SU-DHL-6 (cell line): ENCODE measurements around the gene MYH4.

Source experiments
- H2AFZ ChIP-seq: fragments of 200-600 bp; sonication (generic); 2 replicates; pipeline ENCODE4 v1.6.1; 2014; ENCODE audit warnings: low read depth, mild to moderate bottlenecking, moderate library complexity, mixed read lengths, antibody characterized with exemption, low read length; ENCODE audit not compliant: severe bottlenecking
- H3F3A ChIP-seq: fragments of 200-600 bp; shearing (Covaris generic); 2 replicates; pipeline ENCODE4 v1.6.0; 2016; ENCODE audit warnings: antibody characterized with exemption, mild to moderate bottlenecking; ENCODE audit not compliant: insufficient read depth
- H3K27ac ChIP-seq: fragments of 200-600 bp; sonication (generic); 2 replicates; pipeline ENCODE4 v1.5.1; 2016; ENCODE audit warnings: low read depth, mild to moderate bottlenecking, low read length, moderate library complexity, mixed read lengths
- H3K27me3 ChIP-seq: fragments of 200-600 bp; sonication (generic), shearing (Covaris generic); 2 replicates; pipeline ENCODE4 v1.6.0; 2014; ENCODE audit warnings: mild to moderate bottlenecking, low read length
- H3K36me3 ChIP-seq: fragments of 200-600 bp; sonication (generic); 2 replicates; pipeline ENCODE4 v1.6.1; 2014; ENCODE audit warnings: mild to moderate bottlenecking, low read length, mixed read lengths
- H3K4me2 ChIP-seq: fragments of 300-600, 200-600 bp; shearing (Covaris generic), sonication (generic); 2 replicates; pipeline ENCODE4 v1.6.0; 2014; ENCODE audit warnings: low read length, low read depth, mild to moderate bottlenecking; ENCODE audit not compliant: poor library complexity, severe bottlenecking
- H3K4me3 ChIP-seq: fragments of 200-600 bp; sonication (generic); 2 replicates; pipeline ENCODE4 v1.5.1; 2014; ENCODE audit warnings: antibody characterized with exemption, low read length, mild to moderate bottlenecking, mixed read lengths; ENCODE audit not compliant: insufficient read depth, poor library complexity, severe bottlenecking
- H3K79me2 ChIP-seq: fragments of 200-600 bp; sonication (generic); 2 replicates; pipeline ENCODE4 v1.6.1; 2014; ENCODE audit warnings: mild to moderate bottlenecking, low read length, moderate library complexity; ENCODE audit not compliant: insufficient read depth
- H3K9ac ChIP-seq: fragments of 200-600 bp; sonication (generic); 2 replicates; pipeline ENCODE4 v1.7.0; 2014; ENCODE audit warnings: mild to moderate bottlenecking, low read length
- H3K9me2 ChIP-seq: fragments of 200-600 bp; sonication (generic); replicated peaks from 2 replicates; pipeline ENCODE4 v1.6.1; 2014; ENCODE audit warnings: low read length; ENCODE audit not compliant: insufficient read depth
- H3K9me3 ChIP-seq: fragments of 200-600 bp; sonication (generic); 2 replicates; pipeline ENCODE4 v1.6.1; 2014; ENCODE audit warnings: low read length, mixed read lengths; ENCODE audit not compliant: insufficient read depth
- H4K20me1 ChIP-seq: fragments of 200-600 bp; sonication (generic); 2 replicates; pipeline ENCODE4 v1.6.1; 2014; ENCODE audit warnings: low read depth, mild to moderate bottlenecking, antibody characterized with exemption, low read length, moderate library complexity, mixed read lengths
- EZH2phosphoT487 ChIP-seq: fragments of 200-600 bp; sonication (generic), shearing (Covaris generic); conservative IDR thresholded peaks from 2 replicates; pipeline ENCODE4 v1.6.1; 2018; ENCODE audit warnings: mild to moderate bottlenecking, antibody characterized with exemption, low read length, moderate library complexity, mixed read lengths
- TF ChIP-seq, protein P1 (sequence below): fragments of 200-600 bp; sonication (generic); IDR thresholded peaks from one replicate; pipeline ENCODE4 v1.5.1; 2017; ENCODE audit warnings: antibody characterized with exemption, mild to moderate bottlenecking, low read length, moderate library complexity; ENCODE audit not compliant: insufficient read depth, poor library complexity, severe bottlenecking

MYH4 gene

DNA sequence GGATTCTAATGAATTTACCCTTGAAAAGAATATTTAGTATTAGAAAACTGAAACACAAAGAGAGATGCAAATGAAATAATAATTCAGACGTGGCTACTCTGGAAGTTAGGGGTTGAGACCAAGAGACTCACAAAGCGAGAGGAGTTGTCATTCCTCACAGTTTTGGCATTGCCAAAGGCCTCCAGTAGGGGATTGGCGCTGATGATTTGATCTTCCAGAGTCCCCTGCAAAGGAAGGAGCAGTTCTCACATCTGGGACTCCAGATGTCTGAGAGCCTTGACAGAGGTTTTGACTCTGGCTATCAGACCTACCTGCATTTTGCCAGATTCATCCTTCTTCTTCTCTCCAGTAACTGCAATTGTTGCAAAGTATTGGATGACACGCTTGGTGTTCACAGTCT, 54.2 kb downstream of the MYH4 start:
- Histone ChIP-seq H3K9me3 (no peaks in the 10 kb centered on the region), H3K27me3 (no peaks in the 10 kb centered on the region), H2AFZ (no peak overlapping the region), H3F3A (no peaks in the 10 kb centered on the region), H4K20me1 (no peaks in the 10 kb centered on the region), H3K4me3 (no peak overlapping the region), H3K9me2 (no peaks in the 10 kb centered on the region), H3K9ac (no peak overlapping the region), H3K79me2 (no peaks in the 10 kb centered on the region), H3K27ac (no peak overlapping the region), H3K36me3 (no peaks in the 10 kb centered on the region), H3K4me2 (no peak overlapping the region)
- TF ChIP-seq, protein P1, sequence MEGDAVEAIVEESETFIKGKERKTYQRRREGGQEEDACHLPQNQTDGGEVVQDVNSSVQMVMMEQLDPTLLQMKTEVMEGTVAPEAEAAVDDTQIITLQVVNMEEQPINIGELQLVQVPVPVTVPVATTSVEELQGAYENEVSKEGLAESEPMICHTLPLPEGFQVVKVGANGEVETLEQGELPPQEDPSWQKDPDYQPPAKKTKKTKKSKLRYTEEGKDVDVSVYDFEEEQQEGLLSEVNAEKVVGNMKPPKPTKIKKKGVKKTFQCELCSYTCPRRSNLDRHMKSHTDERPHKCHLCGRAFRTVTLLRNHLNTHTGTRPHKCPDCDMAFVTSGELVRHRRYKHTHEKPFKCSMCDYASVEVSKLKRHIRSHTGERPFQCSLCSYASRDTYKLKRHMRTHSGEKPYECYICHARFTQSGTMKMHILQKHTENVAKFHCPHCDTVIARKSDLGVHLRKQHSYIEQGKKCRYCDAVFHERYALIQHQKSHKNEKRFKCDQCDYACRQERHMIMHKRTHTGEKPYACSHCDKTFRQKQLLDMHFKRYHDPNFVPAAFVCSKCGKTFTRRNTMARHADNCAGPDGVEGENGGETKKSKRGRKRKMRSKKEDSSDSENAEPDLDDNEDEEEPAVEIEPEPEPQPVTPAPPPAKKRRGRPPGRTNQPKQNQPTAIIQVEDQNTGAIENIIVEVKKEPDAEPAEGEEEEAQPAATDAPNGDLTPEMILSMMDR = no peak
- TF ChIP-seq EZH2phosphoT487 = no peak

DNA sequence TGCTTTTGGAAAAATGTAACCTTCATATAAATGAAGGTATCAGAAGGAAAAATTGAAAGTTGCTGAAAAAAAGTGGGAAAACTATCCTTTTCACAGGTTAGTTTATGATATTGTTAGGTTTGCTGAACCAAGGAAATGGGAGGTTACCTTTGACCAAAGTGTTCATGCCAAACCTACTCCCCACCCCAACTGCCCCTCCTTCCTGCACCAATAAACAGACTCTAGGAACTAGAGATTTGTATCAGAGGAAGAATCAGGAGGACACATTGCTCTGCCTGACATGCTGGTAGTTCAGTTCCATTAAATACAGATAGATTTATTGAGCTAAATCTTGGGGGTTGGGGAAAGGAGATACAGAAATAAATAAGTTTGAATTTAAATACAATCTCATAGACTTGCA, 65.8 kb downstream of the MYH4 start:
- H3K27ac ChIP-seq = no peak overlapping the region
- no peaks in the 10 kb centered on the region for H3K9me2 ChIP-seq
- no peaks in the 10 kb centered on the region for H3K9me3 ChIP-seq
- no peak overlapping the region for H3K9ac ChIP-seq
- H4K20me1 ChIP-seq = no peaks in the 10 kb centered on the region
- no peak for TF ChIP-seq EZH2phosphoT487
- TF ChIP-seq, protein P1 = no peak
- no peaks in the 10 kb centered on the region for H3K79me2 ChIP-seq
- H3K4me2 ChIP-seq = no peak overlapping the region
- no peaks in the 10 kb centered on the region for H3F3A ChIP-seq
- H3K27me3 ChIP-seq = no peaks in the 10 kb centered on the region
- no peak overlapping the region for H2AFZ ChIP-seq
- no peaks in the 10 kb centered on the region for H3K36me3 ChIP-seq
- no peak overlapping the region for H3K4me3 ChIP-seq

DNA sequence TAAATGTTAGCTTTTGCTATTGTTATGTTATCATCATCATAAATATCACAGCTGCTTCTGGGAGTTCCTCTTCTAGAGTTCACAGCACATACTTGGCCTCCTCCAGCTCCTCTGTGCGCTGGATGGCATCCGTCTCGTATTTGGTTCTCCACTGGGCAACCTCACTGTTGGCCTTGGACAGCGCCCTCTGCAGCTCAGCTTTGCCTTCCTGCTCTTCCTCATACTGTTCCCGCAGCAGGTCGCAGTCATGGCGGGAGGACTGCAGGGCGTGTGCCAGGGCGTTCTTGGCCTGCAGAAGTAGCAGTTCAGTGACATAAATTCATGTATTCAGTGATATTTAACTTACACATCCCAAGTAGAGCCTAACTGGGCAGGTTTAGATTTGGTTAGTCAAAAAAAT, 71.0 kb downstream of the MYH4 start:
- Histone ChIP-seq H3K4me2 (no peak overlapping the region), H3K4me3 (no peak overlapping the region), H3K79me2 (no peaks in the 10 kb centered on the region), H3K36me3 (no peaks in the 10 kb centered on the region), H3K27me3 (no peaks in the 10 kb centered on the region), H4K20me1 (no peaks in the 10 kb centered on the region), H3F3A (no peaks in the 10 kb centered on the region), H2AFZ (no peak overlapping the region), H3K9ac (no peak overlapping the region), H3K9me3 (no peaks in the 10 kb centered on the region), H3K9me2 (no peaks in the 10 kb centered on the region), H3K27ac (no peak overlapping the region)
- TF ChIP-seq, protein P1 = no peak
- TF ChIP-seq EZH2phosphoT487 = no peak
